GM21717 (cell line): ENCODE data around the gene ENDOV.

Experiments
- ATAC-seq: cut with Tn5 transposase; IDR thresholded peaks from one replicate; pipeline ENCODE4 v1.9.1; 2021; ENCODE audit warnings: mild to moderate bottlenecking, moderate library complexity; ENCODE audit not compliant: unreplicated experiment

Gene ENDOV

GRCh38 chr17:80480248-80480647, 65.3 kb downstream of the ENDOV start:
- ATAC-seq = no peak

GRCh38 chr17:80481284-80482057, 66.5 kb downstream of the ENDOV start:
- no peak for ATAC-seq

- ATAC-seq = no peak
Measured at GRCh38 chr17:80482058-80482318, 67.0 kb downstream of the ENDOV start.

- ATAC-seq = no peak
Measured at GRCh38 chr17:80482555-80483308, 67.8 kb downstream of the ENDOV start.

- ATAC-seq = no peak
Measured at GRCh38 chr17:80485846-80486245, 70.9 kb downstream of the ENDOV start.

- ATAC-seq = no peak
Measured at GRCh38 chr17:80486692-80487091, 71.7 kb downstream of the ENDOV start.

- ATAC-seq = no peak
Measured at GRCh38 chr17:80487511-80487910, 72.5 kb downstream of the ENDOV start.
